NCI-H2227 treated with DMSO at 0.1 percent for 48 hours (cell line): Measurements from ENCODE around the gene CMTM1.
"Not testable (repeated sequence)": the region's sequence is repeated elsewhere in the genome, so short reads cannot be mapped to it uniquely, and the experiment has no call there.

Experiments
- DNase-seq: peaks from one replicate; lab custom pipeline; 2025; lab: John Stamatoyannopoulos, UW

The CMTM1 gene

DNA sequence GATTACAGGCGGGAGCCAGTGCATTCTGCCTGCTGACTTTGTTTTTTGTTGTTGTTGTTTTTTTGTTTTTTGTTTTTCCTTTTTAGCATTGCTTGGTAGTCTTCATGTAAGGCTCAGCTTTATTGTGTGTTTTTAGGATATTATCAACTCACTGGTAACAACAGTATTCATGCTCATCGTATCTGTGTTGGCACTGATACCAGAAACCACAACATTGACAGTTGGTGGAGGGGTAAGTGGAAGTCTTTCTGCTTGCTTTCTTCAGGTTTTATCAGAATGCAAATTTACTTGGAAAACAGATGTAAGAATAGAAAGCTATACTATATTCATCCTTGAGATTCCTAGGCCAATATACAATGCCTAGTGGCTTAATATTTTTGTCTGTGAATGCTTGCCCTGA, 3.3 kb upstream of the CMTM1 start:
- no peak for DNase-seq

DNA sequence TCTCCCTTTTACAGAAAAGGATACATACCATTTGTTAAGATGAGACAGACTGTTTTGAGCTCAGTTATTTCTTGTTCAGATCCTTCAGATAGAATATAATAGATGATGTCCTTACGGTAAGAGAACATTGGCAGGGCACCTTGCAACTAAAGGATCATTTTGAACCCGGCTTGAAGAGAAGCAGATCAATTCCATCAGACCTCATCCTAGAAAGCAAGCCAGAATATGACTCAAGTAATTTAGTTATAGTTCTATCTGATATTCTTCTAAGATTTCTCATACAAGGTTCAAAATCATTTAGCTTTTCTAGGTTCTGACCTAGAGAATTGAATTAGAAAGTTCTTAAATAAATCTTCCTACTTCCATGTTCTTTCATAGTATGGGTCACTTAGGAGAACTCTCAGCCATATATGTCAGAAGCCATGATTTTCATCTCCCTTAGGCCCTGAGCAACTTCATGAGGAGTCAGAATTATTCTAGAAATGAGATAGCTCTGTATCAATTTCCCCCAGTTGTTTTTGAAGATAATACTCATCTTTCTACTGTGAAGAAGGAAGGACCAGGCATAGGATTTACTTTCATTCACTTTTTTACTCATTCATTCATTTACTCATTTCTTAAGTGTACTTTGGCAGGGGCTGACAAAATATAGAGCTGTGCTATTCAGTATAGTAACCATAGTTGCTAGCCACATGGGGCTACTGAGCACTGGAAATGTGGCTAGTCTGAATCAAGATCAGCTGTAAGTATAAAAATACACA, 2.5 kb upstream of the CMTM1 start:
- DNase-seq = no peak

DNA sequence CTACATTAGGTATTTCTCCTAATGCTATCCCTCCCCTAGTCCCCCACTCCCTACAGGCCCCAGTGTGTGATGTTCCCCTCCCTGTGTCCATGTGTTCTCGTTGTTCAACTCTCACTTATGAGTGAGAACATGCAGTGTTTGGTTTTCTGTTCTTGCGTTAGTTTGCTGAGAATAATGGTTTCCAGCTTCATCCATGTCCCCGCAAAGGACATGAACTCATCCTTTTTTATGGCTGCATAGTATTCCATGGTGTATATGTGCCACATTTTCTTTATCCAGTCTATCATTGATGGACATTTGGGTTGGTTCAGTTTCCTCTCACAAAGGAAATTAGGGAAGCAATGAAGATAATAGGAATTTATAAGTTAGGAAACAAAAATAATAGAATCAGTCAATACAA, 1.0 kb downstream of the CMTM1 start:
- not testable (repeated sequence) for DNase-seq

DNA sequence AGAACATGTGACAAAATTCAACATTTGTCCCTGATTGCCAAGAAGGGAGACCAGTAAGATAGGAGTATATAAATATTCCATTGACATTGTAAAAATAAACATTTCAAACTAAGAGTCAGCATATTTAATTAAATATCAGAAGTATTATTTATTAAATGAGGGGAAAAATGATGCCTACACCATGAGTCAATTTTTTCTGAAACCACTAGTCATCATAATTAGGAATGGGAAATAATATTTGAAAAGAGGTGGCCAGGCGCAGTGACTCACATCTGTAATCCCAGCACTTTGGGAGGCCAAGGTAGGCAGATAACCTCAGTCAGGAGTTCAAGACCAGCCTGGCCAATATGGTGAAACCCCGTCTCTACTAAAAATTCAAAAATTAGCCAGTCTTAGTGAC, 2.1 kb downstream of the CMTM1 start:
- no peak for DNase-seq

- DNase-seq = no peak
Observed at GRCh38 chr16:66569131-66569530, 2.9 kb downstream of the CMTM1 start.

DNA sequence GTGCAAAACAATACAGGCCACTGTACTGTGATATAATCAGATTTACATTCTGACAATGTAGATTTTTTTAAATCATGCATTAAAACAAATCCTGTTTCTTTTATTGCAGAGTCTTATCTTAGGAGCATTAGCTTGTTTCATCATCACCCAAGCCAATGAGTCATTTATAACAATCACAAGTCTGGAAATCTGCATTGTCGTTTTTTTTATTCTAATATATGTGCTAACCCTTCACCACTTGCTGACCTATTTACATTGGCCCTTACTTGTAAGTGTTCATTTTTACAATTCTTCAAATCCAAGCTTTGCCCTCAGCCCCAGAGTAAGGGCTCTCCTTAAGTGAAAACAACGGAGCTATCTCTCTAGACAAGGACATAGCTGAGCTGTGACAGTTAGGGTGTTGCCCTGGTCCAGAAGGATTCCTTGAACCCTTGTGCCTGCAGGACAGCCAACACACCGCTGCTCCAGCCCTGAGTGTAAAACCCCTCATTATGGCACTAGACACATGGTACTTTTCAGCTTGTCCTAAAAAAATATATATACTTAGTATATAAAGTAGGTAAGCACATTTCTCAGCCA, 3.7 kb downstream of the CMTM1 start:
- no peak for DNase-seq

GRCh38 chr16:66572356-66572755, 6.1 kb downstream of the CMTM1 start:
- no peak for DNase-seq

DNA sequence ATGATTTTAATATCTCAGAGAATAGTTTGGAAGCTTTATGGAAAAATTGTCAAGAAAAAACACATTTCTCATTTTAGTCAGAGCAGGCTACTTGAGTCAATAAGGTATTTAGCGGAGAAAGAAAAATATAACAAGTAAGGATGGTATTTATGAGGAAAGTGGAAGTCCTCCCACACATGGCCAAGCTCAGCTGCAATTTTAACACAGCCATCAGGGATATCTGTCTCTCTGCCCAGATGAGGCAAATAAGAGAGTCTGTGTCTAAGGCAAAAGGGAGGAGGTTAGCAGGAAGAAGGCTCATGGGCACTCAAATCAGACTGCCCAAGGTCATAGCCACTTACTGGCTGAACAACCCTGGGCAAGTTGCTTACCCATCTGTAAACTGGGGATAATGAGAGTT, 7.8 kb downstream of the CMTM1 start:
- no peak for DNase-seq

DNA sequence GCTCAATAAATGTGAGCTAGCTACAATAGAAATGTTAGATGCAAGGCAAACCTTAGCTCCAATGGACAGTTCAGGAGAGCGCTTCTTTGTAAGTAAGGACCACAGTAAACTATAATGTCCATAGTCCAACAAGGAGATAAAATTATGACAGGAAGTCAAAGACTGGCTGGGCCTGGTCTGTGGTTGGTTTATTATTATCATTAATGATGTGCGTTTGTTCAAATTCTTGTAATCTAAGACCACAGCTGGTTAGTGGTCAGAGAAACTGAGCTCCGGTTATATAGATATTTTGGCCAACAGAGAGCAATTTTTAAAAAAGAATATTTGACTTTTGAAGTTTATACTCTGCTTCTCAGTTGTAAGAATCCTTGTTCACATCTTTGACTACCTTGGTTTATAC, 8.3 kb downstream of the CMTM1 start:
- no peak for DNase-seq

GRCh38 chr16:66575060-66575459, 8.8 kb downstream of the CMTM1 start:
- DNase-seq = no peak

DNA sequence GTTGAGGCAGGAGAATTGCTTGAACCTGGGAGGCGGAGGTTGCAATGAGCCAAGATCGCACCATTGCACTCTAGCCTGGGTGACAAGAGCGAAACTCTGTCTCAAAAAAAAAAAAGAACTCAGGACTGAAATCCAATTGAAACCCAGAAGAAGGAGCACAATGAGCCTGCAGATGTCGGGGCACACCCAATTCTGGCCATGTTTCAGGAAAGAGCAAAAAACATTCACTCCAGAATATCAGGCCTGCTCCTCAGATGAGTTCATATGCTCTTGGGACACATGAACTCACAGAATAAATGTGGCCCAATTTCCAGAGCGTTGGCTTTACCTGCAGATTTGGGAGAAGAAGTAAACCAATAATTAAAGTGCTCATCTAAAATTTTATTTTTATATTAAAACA, 10.1 kb downstream of the CMTM1 start:
- DNase-seq = no peak

- DNase-seq = no peak
Observed at GRCh38 chr16:66578651-66579531, 12.7 kb downstream of the CMTM1 start, which contains the start of gene CMTM2. Gene CMTM2, plus strand, starts transcription at chr16:66579463. Its CDS starts 145 bp downstream, at chr16:66579608.

- no peak for DNase-seq
Observed at GRCh38 chr16:66580605-66581209, 14.5 kb downstream of the CMTM1 start.

DNA sequence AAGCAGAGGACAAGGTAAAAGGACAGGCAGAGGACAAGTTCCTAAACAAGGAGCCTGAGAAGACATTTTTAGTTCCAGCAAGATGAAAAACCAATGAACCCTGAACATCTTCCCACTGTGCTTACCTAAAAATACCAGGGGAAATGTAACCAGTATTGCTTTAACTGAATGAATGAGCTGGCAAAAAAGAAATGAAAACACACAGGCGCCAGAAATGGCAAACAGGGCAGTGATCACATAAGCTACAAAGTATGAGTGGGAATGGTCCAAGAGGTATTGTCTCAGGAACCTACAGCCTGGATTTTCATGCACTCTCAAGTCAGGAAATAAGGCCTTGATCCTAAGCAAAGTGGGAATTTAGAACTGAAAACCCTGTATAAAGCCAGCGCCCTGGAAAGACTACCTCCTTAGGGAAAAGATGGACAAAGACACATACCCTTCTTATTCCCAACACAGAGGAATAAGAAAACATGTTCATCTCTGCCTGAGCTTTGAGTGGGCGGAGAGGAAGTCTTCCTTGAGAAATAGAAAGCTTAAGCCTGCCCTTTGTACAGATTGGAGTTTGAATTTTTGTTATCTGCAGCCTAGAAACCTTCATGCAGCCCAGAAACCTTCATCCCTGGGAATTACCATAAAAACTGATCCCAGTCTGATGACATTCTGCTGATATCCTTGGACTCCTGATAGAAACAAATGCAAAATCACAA, 15.2 kb downstream of the CMTM1 start:
- DNase-seq = no peak

DNA sequence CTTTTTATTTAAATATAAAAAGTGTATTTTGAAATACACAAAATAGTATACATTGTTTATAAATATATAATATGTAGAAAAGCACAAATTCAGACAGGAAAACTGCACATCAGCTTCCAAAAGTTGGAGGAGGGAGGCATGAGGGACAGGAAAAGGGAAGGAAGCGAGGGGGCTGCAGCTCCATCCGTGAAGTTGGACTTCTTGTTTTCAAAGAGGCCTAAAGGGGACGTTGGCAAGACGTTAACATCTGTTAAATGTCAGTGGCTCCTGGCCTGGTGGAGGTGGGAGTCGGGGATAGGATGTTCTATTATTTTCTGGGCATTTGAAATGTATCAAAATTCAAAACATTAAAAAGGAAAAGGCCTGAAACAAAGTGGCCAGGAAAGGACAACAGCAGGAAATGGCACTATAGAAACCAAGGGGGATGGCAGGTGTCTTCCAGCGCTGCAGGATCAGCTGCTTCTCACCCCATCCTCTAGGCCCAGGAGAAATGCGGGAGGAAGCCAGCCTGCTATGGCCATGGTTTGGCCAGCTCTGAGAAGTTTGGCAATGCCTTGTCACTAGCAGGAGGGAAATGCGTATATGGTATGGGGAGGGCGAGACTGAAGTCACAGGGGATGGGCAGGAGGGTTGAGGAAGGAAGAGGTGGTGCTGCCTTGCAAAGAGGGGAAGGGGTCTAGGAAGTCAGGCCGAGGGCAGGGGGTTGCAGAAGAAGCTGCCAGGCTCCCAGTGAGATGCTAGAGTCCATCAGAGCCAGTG, 19.4 kb downstream of the CMTM1 start:
- no peak for DNase-seq

DNA sequence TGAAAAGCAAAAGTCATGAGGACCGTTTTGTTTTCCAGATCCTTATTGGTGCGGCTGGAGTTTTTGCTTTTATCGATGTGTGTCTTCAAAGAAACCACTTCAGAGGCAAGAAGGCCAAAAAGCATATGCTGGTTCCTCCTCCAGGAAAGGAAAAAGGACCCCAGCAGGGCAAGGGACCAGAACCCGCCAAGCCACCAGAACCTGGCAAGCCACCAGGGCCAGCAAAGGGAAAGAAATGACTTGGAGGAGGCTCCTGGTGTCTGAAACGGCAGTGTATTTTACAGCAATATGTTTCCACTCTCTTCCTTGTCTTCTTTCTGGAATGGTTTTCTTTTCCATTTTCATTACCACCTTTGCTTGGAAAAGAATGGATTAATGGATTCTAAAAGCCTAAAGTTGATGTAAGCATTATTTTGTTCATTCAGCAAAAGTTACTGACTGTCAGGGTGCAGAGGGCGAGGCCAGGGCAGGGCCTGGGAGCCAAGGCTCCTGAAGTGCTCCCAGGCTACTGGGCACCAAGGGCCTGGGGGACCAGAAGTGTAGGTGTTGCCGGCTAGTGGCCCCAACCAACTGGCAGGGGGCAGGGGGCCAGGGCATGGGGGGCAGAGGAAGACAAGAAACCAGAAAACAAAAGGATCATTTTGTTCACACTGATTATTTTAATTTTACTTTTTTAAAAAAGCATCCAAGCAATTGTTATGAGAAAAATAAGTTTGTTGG, 21.8 kb downstream of the CMTM1 start:
- no peak for DNase-seq

GRCh38 chr16:66588981-66589713, 22.9 kb downstream of the CMTM1 start:
- DNase-seq = no peak

- DNase-seq = no peak
Observed at GRCh38 chr16:66590322-66590721, 24.1 kb downstream of the CMTM1 start.

DNA sequence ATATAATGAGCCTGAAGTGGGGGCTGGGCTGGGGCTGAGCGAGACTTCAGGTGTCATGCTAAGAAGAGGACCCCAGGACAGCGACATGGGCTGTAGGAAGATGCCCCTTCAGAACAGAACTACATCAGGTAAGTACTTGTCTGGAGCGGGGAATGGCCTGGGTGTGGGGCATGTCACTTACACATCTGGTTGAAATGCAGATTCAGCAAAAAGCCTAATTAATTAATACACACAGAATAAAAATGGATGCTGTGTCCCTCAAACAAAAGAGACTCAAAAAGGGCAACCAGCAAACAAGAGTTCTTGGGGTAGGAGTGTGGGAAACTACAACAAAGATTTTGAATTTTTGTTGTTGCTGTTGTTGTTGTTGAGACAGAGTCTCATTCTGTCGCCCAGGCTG, 24.8 kb downstream of the CMTM1 start:
- DNase-seq = no peak

GRCh38 chr16:66592241-66592640, 26.0 kb downstream of the CMTM1 start:
- DNase-seq = no peak
